ENCODE data around the gene FCRL1. TPM values are rescaled to one million over a fixed set of nuclear protein-coding genes. Genes with fewer than 3 reads are reported as not detected.

Gene FCRL1
- total and polyA plus RNA-seq, 2 of the 8 experiments (the other 6 are each of a cell fraction or from before 2014, with no cell fraction given), result not detected

DNA sequence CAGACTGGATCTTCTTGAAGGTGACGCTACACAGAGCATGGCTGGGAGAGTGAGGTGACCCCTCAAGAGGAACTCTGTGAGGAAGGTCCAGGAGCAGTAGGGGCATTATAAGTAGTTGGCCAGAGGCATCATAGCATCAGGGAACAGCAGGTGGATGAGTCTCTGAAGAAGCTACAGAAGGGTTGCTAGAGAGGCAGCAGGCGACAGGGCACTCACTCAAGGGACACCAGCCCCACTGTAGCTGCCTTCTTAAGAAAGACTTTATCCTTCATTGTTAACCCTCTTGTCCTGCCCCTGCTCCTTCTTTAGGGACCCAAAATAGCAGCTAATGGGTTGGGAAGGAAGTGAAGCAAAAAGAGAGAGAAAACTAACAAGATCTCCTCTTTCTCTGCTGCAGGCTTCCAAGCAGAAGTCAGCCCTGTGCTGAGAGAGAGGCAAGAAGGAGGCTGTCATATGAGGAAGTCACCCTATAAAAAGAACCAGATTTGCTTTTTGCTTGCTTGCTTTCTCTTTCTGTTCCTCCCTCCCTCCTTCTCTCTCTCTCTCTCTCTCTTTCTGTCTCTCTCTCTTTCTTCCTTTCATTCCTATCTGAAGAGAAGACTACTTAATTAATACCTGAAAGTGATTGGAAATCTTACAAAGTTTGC lies 29.4 kb upstream of the FCRL1 start:
- 87% methylated on average over 2 of the region's 2 CpGs; no CpG with 5 or more reads in 1 of the 2 experiments for WGBS, 2 experiments (ENCODE audit: extremely low coverage in 1 of 2, insufficient coverage in 1 of 2, insufficient read length in 1 of 2, insufficient replicate concordance in 2 of 2, low coverage in 1 of 2, low lambda C conversion rate in 2 of 2, missing lambda C conversion rate in 1 of 2)
- no peak overlapping the region for H3K4me3 ChIP-seq (ENCODE audit: extremely low read depth in 1 of 4, insufficient read depth in 2 of 4, low read depth in 3 of 4, low read length in 4 of 4)
- no peak overlapping the region for H2AK5ac ChIP-seq (ENCODE audit: low read depth, low read length)
- no peak overlapping the region for H3K9ac ChIP-seq (replicated peaks in 1 of 4; ENCODE audit: extremely low read depth in 1 of 4, low read depth in 3 of 4, low read length in 3 of 4)
- no peaks in the 10 kb centered on the region for H3K9me3 ChIP-seq (ENCODE audit: insufficient read depth in 2 of 2, low read depth in 1 of 2, low read length in 1 of 2)
- H2BK12ac ChIP-seq (ENCODE audit: low read depth, low read length), result no peak overlapping the region
- H3K27ac ChIP-seq (ENCODE audit: low read depth, low read length), result no peak overlapping the region
- H4K20me1 ChIP-seq (replicated peaks in 1 of 2; ENCODE audit: control insufficient read depth in 1 of 2, insufficient read depth in 2 of 2, low read length in 2 of 2), result no peaks in the 10 kb centered on the region
- no peak overlapping the region for H3K18ac ChIP-seq (ENCODE audit: extremely low read depth, low read length)
- no peak for DNase-seq (ENCODE audit: low read depth in 1 of 2, low spot score in 2 of 2)
- no peak overlapping the region for H2BK20ac ChIP-seq (ENCODE audit: low read length)
- no peak overlapping the region for H4K5ac ChIP-seq (ENCODE audit: insufficient read length, low read depth, low read length)
- H2AFZ ChIP-seq (ENCODE audit: low read length), result no peak overlapping the region
- H3K14ac ChIP-seq (ENCODE audit: insufficient read length), result no peak overlapping the region
- no peak overlapping the region for H3K56ac ChIP-seq (replicated peaks; ENCODE audit: insufficient read length, low read depth, low read length)
- no peak overlapping the region for H2BK15ac ChIP-seq (ENCODE audit: low read length)
- no peaks in the 10 kb centered on the region for H3K36me3 ChIP-seq (ENCODE audit: control insufficient read depth in 2 of 4, insufficient read depth in 4 of 4, low read length in 3 of 4)
- H4K91ac ChIP-seq (replicated peaks; ENCODE audit: insufficient read length, low read length), result no peak overlapping the region
- no peak for FAIRE-seq
- H3K23ac ChIP-seq (ENCODE audit: insufficient read length), result no peak overlapping the region
- no peak overlapping the region for H2BK5ac ChIP-seq (ENCODE audit: low read depth, low read length)
- POLR2A ChIA-PET (ENCODE audit: partially characterized antibody), result no interaction called here
- H3K23me2 ChIP-seq (ENCODE audit: low read depth, low read length), result no peaks in the 10 kb centered on the region
- no peak overlapping the region for H2BK120ac ChIP-seq (replicated peaks; ENCODE audit: low read depth, low read length)
- H3K4me1 ChIP-seq (replicated peaks in 1 of 4; ENCODE audit: control insufficient read depth in 3 of 4, insufficient read depth in 4 of 4, low read length in 3 of 4), result no peaks in the 10 kb centered on the region
- no peak overlapping the region for H3K4ac ChIP-seq (replicated peaks; ENCODE audit: insufficient read length, low read depth, low read length)
- no peak overlapping the region; the same call in 1 of the 2 replicates for H4K8ac ChIP-seq (ENCODE audit: extremely low read depth, insufficient read depth, low read length)
- CTCF ChIA-PET (ENCODE audit: partially characterized antibody), result no interaction called here
- H3K79me1 ChIP-seq (ENCODE audit: low read depth, low read length), result no peaks in the 10 kb centered on the region
- no peak overlapping the region for H3K4me2 ChIP-seq (ENCODE audit: insufficient read depth in 1 of 2, low read depth in 2 of 2, low read length in 2 of 2)
- H3K27me3 ChIP-seq (replicated peaks in 1 of 4; ENCODE audit: control insufficient read depth in 3 of 4, extremely low read depth in 1 of 4, insufficient read depth in 3 of 4, low read length in 3 of 4), result no peaks in the 10 kb centered on the region
- no peaks in the 10 kb centered on the region for H3K79me2 ChIP-seq (ENCODE audit: control insufficient read depth in 1 of 2, insufficient read depth in 2 of 2, low read length in 2 of 2)
- no peak for TF ChIP-seq NRF1 (IDR thresholded peaks at IDR 0.05; ENCODE audit: low read depth, low read length)
- no peak for TF ChIP-seq SIRT6 (IDR thresholded peaks at IDR 0.05; ENCODE audit: low read length)
- TF ChIP-seq, protein P1, sequence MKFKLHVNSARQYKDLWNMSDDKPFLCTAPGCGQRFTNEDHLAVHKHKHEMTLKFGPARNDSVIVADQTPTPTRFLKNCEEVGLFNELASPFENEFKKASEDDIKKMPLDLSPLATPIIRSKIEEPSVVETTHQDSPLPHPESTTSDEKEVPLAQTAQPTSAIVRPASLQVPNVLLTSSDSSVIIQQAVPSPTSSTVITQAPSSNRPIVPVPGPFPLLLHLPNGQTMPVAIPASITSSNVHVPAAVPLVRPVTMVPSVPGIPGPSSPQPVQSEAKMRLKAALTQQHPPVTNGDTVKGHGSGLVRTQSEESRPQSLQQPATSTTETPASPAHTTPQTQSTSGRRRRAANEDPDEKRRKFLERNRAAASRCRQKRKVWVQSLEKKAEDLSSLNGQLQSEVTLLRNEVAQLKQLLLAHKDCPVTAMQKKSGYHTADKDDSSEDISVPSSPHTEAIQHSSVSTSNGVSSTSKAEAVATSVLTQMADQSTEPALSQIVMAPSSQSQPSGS (IDR thresholded peaks at IDR 0.05; ENCODE audit: low read length), result no peak
- TF ChIP-seq EZH2 (IDR thresholded peaks at IDR 0.05; ENCODE audit: low read depth, low read length, severe bottlenecking), result no peak
- TF ChIP-seq TEAD4 (IDR thresholded peaks at IDR 0.05; ENCODE audit: low read depth, low read length), result no peak
- no peak for TF ChIP-seq KDM5A (IDR thresholded peaks at IDR 0.05; ENCODE audit: low read length)
- TF ChIP-seq SP2 (IDR thresholded peaks at IDR 0.05; ENCODE audit: low read length), result no peak
- TF ChIP-seq HDAC2 (IDR thresholded peaks at IDR 0.05; ENCODE audit: borderline replicate concordance in 1 of 2, low read depth in 2 of 2, low read length in 2 of 2), result no peak
- TF ChIP-seq SRF (IDR thresholded peaks at IDR 0.05; ENCODE audit: low read depth, low read length), result no peak
- no peak for TF ChIP-seq BACH1 (IDR thresholded peaks at IDR 0.05; ENCODE audit: low read length)
- TF ChIP-seq RBBP5 (IDR thresholded peaks at IDR 0.05; ENCODE audit: borderline replicate concordance, low read depth, low read length), result no peak
- TF ChIP-seq, protein P2, sequence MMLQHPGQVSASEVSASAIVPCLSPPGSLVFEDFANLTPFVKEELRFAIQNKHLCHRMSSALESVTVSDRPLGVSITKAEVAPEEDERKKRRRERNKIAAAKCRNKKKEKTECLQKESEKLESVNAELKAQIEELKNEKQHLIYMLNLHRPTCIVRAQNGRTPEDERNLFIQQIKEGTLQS (IDR thresholded peaks at IDR 0.05; ENCODE audit: insufficient read depth, low read depth, low read length), result no peak

Data from H1 (cell line).